Natural killer cell treated with Interleukin-12 subunit alpha and Interleukin-12 subunit beta and Interleukin-15 and Interleukin-18, amount 100 ng/mL, for 72 hours (primary cell): ENCODE measurements around the gene PTK6. TPM values are rescaled to one million over a fixed set of nuclear protein-coding genes. Genes with fewer than 3 reads are reported as not detected.
A peak's percentile ranks its signal among the peaks of the same experiment; 100 is the strongest.

Experiments
- ATAC-seq, 2 donors: fragments of 150-1000 bp; cut with Tn5 transposase in 1 of 2; sonication (Bioruptor Pico), chemical (Tn5 transposase) in 1 of 2; 2 replicates each; pipeline ENCODE4 v1.10.0; 2021
- DNase-seq: peaks from one replicate; pipeline ENCODE4 v3.0.0; 2022; ENCODE audit warnings: low spot score
- H3K27ac Mint-ChIP-seq, 2 donors: 1 replicate in 1 of 2; 2 replicates in 1 of 2; pipeline ENCODE4 v1.8.0; 2022; ENCODE audit warnings: mixed read lengths in 2 of 2, mild to moderate bottlenecking in 1 of 2, moderate library complexity in 1 of 2
- H3K27me3 Mint-ChIP-seq, 2 donors: 1 replicate in 1 of 2; 2 replicates in 1 of 2; pipeline ENCODE4 v1.8.0; 2022; ENCODE audit warnings: mixed read lengths in 2 of 2
- H3K36me3 Mint-ChIP-seq: one replicate; pipeline ENCODE4 v1.8.0; 2022; ENCODE audit warnings: mixed read lengths
- H3K4me1 Mint-ChIP-seq, 2 donors: 1 replicate in 1 of 2; 2 replicates in 1 of 2; pipeline ENCODE4 v1.8.0; 2022; ENCODE audit warnings: low read depth in 2 of 2, mixed read lengths in 2 of 2, mild to moderate bottlenecking in 1 of 2
- H3K4me3 Mint-ChIP-seq: one replicate; pipeline ENCODE4 v1.8.0; 2022; ENCODE audit warnings: mixed read lengths
- H3K9me3 Mint-ChIP-seq: 2 replicates; pipeline ENCODE4 v1.8.0; 2022; ENCODE audit warnings: mixed read lengths
- total RNA-seq, 2 donors: library from RNA; stranded (reverse); gene quantifications; one replicate each; pipeline ENCODE4 v1.2.3, GENCODE V29; 2022

Gene PTK6
- total RNA-seq, 2 donors from 2014 or later = 0.19 TPM; not detected in 1

DNA sequence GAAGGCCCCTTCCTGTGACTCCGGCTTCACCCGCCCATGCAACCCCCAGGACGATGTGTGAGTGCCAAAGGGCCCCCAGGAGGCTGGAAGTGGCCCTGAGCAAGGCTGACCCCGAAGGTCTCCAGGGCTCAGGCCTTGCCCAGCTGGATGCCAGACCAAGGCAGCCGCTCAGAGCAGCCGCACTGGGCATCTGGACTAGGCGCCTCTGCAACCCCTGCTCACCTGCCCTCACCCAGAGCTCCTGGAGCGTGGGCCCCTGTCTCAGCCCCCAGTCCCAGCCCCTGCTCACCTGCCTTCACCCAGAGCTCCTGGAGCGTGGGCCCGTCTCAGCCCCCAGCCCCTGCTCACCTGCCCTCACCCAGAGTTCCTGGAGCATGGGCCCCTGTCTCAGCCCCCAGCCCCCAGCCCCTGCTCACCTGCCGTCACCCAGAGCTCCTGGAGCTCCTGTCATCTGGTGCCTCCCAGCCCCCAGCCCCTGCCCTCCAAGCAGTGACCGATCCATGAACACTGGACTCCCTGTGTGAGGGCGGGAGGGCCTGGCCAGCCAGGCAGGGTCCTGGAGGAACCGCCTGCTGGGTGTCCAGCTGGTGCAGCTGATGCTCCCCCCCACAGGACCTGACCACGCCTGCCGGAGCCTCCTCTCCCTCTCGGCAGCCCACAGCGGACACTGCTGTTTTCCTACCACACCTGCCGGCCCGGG lies 9.2 kb upstream of the PTK6 start:
- no peaks in the 10 kb centered on the region for H3K36me3 Mint-ChIP-seq
- H3K27ac Mint-ChIP-seq = no peak overlapping the region
- H3K4me1 Mint-ChIP-seq = peaks cover 3 to 5% of the 10 kb centered on the region in 2 donors
- peaks cover 7 to 9% of the 10 kb centered on the region in 2 donors for H3K27me3 Mint-ChIP-seq
- ATAC-seq = peak in 1 of 2 donors; percentile 8
- no peak overlapping the region for H3K4me3 Mint-ChIP-seq
- H3K9me3 Mint-ChIP-seq = no peaks in the 10 kb centered on the region
- DNase-seq = no peak

DNA sequence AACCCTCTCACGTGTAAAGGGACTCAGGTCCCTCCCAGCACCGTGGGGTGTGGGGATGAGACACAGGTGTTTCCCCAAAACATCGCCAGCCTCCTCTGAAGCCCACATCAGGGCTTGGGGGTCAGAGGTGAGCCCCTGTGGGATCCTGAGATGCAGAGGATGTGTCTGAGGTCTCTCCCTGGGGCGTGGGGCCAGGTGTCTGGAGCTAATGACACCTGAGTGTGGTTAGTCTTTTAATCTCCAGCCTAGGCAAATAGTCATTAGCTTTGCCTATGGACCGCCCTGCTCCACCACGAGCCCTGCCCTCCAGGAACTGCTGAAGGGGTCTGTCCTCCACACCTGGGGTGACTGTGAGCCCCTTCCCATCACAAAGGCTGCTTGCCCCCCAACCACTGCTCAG lies 8.6 kb upstream of the PTK6 start:
- Mint-ChIP-seq H3K9me3 (no peaks in the 10 kb centered on the region), H3K27me3 (peaks cover 7 to 9% of the 10 kb centered on the region in 2 donors), H3K36me3 (no peaks in the 10 kb centered on the region), H3K27ac (no peak overlapping the region), H3K4me1 (peaks cover 3 to 5% of the 10 kb centered on the region in 2 donors), H3K4me3 (no peak overlapping the region)
- DNase-seq (no peak), ATAC-seq (no peak)

DNA sequence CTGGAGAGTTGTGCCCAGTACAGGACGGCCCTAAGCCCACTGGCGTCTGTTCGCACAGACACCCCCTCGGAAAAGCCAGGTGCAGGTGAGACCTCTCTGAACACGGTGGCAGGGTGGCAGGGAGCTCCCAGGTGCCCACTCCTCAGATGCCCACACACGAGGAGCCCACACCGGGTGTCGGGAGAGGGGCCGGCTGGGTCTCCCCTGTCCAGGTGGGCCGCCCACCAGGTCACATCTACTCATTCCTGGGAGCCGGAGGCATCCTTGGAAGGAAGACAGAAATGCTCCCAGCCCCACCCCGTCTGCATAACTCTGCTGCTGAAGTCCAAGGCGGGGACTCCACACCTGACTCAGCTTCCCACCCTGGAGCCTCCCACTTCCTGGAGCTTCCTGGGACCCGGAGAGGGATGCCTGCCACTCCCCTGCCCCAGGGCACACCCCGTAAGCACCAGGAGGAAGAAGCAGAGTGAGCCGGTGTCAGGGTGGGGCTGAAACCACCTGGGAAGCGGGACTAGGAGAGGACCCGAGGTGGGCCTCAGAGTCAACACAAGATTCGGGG lies 7.9 kb upstream of the PTK6 start:
- Mint-ChIP-seq H3K36me3 (no peaks in the 10 kb centered on the region), H3K27ac (no peak overlapping the region), H3K4me1 (peaks cover 3 to 5% of the 10 kb centered on the region in 2 donors), H3K27me3 (peaks cover 7 to 9% of the 10 kb centered on the region in 2 donors), H3K9me3 (no peaks in the 10 kb centered on the region), H3K4me3 (no peak overlapping the region)
- DNase-seq (no peak), ATAC-seq (no peak)

DNA sequence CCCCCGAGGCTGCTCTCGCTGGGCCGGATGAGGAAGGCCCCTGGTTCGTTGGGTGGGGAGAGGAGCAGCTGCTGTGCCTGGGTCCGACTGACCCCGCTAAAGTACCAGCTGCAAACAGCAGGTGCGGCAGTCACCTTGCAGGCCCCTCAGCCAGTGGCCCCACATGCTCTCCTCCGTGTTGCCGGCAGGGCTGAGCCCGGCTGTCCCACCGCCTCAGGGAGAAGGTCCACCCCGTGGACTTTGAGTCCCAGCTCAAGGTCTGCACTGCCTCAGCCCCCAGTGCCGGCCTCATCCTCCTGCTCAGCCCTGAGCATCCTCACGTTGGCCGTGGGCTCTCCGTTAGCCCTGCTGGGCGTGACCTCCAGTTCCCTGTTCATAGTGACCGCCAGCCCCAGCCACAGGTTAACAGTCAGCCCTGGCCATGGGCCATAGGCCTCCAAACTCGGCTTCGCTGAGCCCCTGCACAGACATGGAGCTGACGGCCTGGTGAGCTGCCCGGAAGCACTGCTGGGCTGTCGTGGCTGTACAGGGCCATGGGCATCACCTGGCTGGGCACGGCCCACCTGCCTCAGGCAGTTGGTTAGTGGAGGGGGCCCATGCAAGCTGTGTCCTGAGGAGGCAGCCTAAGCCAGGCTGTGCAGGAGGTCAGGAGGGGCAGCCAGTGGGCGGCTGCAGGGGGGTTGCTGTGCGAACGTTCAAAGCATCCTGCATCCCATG lies 7.2 kb upstream of the PTK6 start:
- H3K36me3 Mint-ChIP-seq = no peaks in the 10 kb centered on the region
- peaks cover 7% of the 10 kb centered on the region in 2 donors for H3K27me3 Mint-ChIP-seq
- no peak for DNase-seq
- peaks cover 3 to 5% of the 10 kb centered on the region in 2 donors for H3K4me1 Mint-ChIP-seq
- H3K27ac Mint-ChIP-seq = peak overlapping the region in 1 of 2 donors; percentile 10
- no peak for ATAC-seq
- H3K9me3 Mint-ChIP-seq = no peaks in the 10 kb centered on the region
- H3K4me3 Mint-ChIP-seq = no peak overlapping the region

DNA sequence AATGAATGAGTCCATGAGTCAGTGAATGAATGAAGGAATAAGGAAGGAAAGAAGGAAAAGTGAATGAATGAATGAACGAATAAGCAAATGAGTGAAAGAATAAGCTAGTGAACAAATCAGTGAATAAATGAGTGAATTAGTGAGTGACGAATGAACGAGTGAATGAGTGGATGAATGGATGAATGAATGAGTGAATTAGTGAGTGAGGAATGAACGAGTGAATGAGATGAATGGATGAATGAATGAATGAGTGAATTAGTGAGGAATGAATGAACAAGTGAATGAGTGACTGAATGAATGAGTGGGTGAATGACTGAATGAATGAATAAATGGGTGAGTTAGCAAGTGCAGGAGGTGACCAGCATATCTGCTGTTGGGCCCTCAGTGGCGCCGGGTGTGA lies 6.6 kb upstream of the PTK6 start:
- ATAC-seq (no peak), DNase-seq (no peak)
- peaks cover 5 to 7% of the 10 kb centered on the region in 2 donors for H3K27me3 Mint-ChIP-seq
- peak overlapping the region; percentile 8 for H3K4me3 Mint-ChIP-seq
- peak overlapping the region in 1 of 2 donors; percentile 10 for H3K27ac Mint-ChIP-seq
- H3K9me3 Mint-ChIP-seq = no peaks in the 10 kb centered on the region
- no peaks in the 10 kb centered on the region for H3K36me3 Mint-ChIP-seq
- H3K4me1 Mint-ChIP-seq = peaks cover 3 to 5% of the 10 kb centered on the region in 2 donors

DNA sequence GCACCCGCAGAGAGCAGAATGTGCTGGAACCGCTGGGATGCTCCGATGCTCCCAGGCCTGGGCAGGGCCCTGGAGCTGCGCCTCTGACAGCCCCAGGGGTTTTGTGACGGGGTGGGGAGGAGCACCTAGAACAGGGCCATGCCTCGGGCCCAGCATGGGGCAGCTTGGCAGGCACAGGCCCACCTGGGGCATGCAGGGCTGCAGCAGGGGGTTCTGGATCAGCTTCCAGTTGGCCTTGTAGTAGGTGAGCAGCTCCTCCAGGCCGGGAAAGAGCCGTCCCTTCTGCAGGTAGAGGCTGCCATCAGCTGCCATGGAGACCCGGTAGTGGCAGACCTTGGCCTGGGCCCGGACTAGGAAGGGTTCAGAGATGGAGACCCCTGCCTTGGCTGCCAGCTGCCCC lies 6.0 kb upstream of the PTK6 start:
- H3K36me3 Mint-ChIP-seq = no peaks in the 10 kb centered on the region
- H3K4me1 Mint-ChIP-seq = peaks cover 3 to 5% of the 10 kb centered on the region in 2 donors
- H3K4me3 Mint-ChIP-seq = no peak overlapping the region
- peak overlapping the region in 1 of 2 donors; percentile 10 for H3K27ac Mint-ChIP-seq
- DNase-seq = no peak
- no peak for ATAC-seq
- H3K27me3 Mint-ChIP-seq = peaks cover 3 to 7% of the 10 kb centered on the region in 2 donors
- no peaks in the 10 kb centered on the region for H3K9me3 Mint-ChIP-seq

DNA sequence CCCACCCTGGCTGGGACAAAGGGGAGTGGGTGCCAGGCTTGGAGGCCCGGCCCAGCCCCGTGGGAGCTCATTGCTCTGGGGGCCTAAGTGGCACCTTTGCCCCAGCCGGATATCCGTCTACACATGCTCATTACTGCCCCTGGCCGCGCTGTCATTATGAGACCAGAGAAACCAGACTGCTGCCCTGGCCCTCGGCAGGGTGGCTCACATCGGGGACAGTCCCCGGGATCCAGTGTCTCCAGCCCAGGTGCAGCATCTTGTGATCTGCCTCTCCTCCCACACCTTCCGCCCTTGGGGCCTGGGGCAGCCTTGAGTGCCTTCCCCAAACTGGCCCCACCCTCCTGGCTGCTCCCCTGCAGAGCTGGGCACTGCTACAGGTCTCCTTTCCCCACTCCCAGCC lies 5.5 kb upstream of the PTK6 start:
- no peak for DNase-seq
- no peak overlapping the region for H3K27ac Mint-ChIP-seq
- ATAC-seq = no peak

DNA sequence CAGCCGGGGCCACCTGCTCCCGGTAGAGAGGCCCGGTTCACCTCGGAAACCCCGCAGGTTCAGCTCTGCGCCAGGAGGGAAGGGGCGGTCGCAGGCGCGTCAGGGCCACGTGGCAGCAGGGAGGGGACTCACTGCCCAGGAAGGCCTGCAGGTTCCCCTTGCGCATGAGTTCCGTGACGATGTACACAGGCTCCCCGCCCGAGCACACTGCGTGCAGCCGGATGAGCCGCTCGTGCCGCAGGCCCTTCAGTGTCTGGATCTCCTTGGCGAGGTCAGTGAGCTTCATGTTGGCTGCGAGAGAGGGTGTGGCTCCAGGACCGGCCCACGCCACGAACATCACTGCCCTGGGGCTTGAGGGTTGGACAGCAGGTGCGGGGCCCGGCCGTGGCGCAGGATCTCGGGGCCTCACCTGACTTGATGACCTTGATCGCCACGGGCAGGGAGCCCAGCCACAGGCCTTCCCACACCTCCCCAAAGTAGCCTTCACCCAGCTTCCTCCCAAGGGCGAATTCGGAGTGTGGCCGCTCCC lies 4.9 kb upstream of the PTK6 start:
- ATAC-seq (no peak), DNase-seq (no peak)
- Mint-ChIP-seq H3K4me1 (peaks cover 5 to 10% of the 10 kb centered on the region in 2 donors), H3K9me3 (no peaks in the 10 kb centered on the region), H3K27me3 (peaks cover 3 to 7% of the 10 kb centered on the region in 2 donors), H3K36me3 (no peaks in the 10 kb centered on the region), H3K4me3 (no peak overlapping the region), H3K27ac (no peak overlapping the region)

More for the DNA sequence above, 5.5 kb upstream of the PTK6 start:
- Mint-ChIP-seq H3K4me3 (no peak overlapping the region), H3K36me3 (no peaks in the 10 kb centered on the region), H3K9me3 (no peaks in the 10 kb centered on the region), H3K4me1 (peaks cover 5 to 7% of the 10 kb centered on the region in 2 donors), H3K27me3 (peaks cover 3 to 7% of the 10 kb centered on the region in 2 donors)

DNA sequence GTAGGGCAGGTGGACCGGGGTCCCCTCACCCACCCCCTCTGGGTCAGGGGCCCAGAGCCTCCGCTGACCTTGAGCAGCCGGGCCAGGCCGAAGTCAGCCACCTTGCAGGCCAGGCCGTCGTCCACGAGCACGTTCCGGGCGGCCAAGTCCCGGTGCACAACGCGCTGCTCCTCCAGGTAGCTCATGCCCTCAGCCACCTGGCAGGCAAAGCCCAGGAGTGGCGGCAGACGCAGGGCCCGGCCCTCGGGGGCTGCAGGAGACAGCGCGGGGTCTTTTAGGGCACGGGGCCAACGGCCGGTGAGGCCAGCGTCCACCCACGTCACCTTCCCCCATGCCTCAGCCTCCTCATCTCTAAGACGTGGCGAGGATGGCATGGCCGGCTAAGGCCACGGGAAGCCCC lies 4.2 kb upstream of the PTK6 start:
- peaks cover 5 to 12% of the 10 kb centered on the region in 2 donors for H3K4me1 Mint-ChIP-seq
- DNase-seq (no peak), ATAC-seq (no peak)
- H3K9me3 Mint-ChIP-seq = no peaks in the 10 kb centered on the region
- no peak overlapping the region for H3K27ac Mint-ChIP-seq
- H3K36me3 Mint-ChIP-seq = no peaks in the 10 kb centered on the region
- no peak overlapping the region for H3K4me3 Mint-ChIP-seq
- peaks cover 0 to 7% of the 10 kb centered on the region in 2 donors for H3K27me3 Mint-ChIP-seq

DNA sequence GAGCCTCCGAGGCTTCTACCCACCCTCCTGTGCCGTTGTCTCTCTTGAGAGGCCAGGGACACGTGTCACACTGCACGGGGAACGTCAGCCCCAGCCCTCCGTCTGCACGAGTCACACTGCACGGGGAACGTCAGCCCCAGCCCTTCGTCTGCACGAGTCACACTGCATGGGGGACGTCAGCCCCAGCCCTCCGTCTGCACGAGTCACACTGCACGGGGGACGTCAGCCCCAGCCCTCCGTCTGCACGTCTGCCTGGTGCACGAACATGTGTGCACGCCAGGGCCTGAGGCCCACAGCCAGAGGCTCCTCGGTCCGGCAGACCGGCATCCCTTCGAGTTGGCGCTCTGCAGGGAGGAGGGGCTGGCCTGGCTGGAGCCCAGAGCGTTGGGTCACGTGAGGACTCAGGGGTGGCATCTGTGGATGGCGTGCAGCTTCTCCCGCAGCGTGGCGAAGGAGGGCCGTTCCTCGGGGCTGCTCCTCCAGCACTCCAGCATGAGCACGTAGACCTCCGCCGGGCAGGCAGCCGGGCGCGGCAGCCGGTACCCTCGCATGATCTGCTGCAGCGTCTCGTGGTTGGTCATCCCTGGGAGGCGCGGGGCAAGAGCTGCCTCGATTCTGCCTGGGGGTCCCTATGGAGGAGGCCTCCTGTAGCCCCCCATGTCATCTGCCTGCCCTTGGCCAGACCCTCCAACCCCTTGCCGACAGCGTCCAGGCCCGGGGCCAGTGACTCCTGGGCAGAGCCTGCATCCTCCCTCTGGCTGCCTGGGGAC lies 3.4 kb upstream of the PTK6 start:
- no peak overlapping the region for H3K27ac Mint-ChIP-seq
- no peak for ATAC-seq
- H3K27me3 Mint-ChIP-seq = peaks cover 0 to 7% of the 10 kb centered on the region in 2 donors
- no peak for DNase-seq
- H3K4me1 Mint-ChIP-seq = peaks cover 5 to 15% of the 10 kb centered on the region in 2 donors
- no peaks in the 10 kb centered on the region for H3K9me3 Mint-ChIP-seq
- no peaks in the 10 kb centered on the region for H3K36me3 Mint-ChIP-seq
- H3K4me3 Mint-ChIP-seq = no peak overlapping the region

DNA sequence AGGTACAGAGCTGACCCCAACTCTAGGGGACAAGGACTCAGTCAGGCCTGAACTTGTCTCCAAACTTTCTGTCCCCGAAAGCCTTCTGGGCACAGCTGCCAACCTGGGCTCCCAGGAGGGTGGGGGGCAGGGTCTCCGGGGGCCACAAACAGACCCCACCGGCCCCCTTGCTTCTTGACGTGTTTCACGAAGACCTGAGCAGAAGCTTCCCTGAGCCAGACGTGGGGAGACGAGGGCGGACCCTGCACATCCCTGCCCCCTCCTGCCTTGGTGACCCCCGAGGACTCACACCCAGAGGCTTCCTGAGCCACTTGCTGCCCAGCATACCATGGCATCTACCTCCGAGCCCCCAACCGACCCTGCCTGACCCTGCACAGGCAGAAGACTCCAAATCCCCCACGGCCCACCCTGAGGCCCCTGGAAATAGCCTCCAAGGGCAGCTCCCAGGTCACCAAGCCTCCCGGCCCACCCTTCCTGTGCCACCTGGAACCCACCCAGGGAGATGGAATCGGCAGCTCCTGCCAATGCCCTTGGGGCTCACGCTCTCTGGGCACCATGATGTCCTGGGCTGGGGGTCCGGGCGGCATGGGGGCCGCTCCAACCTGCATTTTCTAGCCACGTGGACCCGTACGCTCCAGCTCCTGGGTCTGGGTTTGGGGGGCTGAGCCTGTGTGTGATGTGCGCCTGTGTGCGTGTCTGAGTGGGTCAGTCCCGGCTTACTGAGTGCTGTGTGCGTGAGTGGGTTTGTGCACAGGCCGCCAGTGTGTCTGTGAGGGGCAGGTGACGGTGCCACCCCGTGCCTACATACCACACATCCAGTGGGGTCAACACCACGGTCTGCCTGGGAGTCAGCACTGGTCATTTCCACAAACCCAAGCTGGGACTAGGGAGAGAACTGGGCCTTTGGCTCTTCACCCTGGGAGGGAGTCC lies 2.5 kb upstream of the PTK6 start:
- DNase-seq = no peak
- peaks cover 5 to 15% of the 10 kb centered on the region in 2 donors for H3K4me1 Mint-ChIP-seq
- no peak for ATAC-seq
- no peaks in the 10 kb centered on the region for H3K9me3 Mint-ChIP-seq
- no peak overlapping the region for H3K4me3 Mint-ChIP-seq
- no peak overlapping the region for H3K27ac Mint-ChIP-seq
- H3K36me3 Mint-ChIP-seq = no peaks in the 10 kb centered on the region
- peaks cover 0 to 7% of the 10 kb centered on the region in 2 donors for H3K27me3 Mint-ChIP-seq

DNA sequence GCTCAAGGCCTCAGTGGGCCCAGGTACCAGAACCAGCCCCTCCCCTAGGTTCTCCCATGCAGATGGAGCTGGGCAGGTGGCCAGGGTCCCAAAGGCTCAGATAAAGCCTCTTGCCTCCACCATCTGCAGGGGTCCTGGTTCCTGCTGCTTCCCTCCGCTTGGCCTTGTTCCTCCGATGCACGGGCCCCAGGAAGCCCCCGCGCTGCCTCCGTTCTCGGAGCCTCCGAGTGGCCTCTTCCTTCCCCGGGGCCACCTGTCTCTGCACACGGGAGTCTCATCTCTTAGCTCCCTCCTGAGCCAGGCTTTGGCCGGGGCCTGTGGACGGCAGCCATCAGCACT lies 1.9 kb upstream of the PTK6 start:
- ATAC-seq = no peak

More for the DNA sequence above, 1.9 kb upstream of the PTK6 start:
- no peak overlapping the region for H3K27ac Mint-ChIP-seq
- no peaks in the 10 kb centered on the region for H3K9me3 Mint-ChIP-seq
- DNase-seq = no peak
- no peak overlapping the region for H3K4me3 Mint-ChIP-seq
- H3K4me1 Mint-ChIP-seq = peaks cover 5 to 15% of the 10 kb centered on the region in 2 donors
- H3K27me3 Mint-ChIP-seq = peaks cover 0 to 7% of the 10 kb centered on the region in 2 donors
- no peaks in the 10 kb centered on the region for H3K36me3 Mint-ChIP-seq
